Smooth muscle cell of the pulmonary artery (primary cell): ENCODE results near the gene UBXN10. TPM values are rescaled to one million over a fixed set of nuclear protein-coding genes. Genes with fewer than 3 reads are reported as not detected.

Experiments
- total RNA-seq: library from RNA; depleted of rRNA; stranded (reverse); fragments of >200 nt; gene quantifications from 2 replicates; pipeline ENCODE4 v1.2.3, GENCODE V29; 2014

UBXN10 gene, protein sequence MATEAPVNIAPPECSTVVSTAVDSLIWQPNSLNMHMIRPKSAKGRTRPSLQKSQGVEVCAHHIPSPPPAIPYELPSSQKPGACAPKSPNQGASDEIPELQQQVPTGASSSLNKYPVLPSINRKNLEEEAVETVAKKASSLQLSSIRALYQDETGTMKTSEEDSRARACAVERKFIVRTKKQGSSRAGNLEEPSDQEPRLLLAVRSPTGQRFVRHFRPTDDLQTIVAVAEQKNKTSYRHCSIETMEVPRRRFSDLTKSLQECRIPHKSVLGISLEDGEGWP
- not detected in 2 replicates for total RNA-seq

DNA sequence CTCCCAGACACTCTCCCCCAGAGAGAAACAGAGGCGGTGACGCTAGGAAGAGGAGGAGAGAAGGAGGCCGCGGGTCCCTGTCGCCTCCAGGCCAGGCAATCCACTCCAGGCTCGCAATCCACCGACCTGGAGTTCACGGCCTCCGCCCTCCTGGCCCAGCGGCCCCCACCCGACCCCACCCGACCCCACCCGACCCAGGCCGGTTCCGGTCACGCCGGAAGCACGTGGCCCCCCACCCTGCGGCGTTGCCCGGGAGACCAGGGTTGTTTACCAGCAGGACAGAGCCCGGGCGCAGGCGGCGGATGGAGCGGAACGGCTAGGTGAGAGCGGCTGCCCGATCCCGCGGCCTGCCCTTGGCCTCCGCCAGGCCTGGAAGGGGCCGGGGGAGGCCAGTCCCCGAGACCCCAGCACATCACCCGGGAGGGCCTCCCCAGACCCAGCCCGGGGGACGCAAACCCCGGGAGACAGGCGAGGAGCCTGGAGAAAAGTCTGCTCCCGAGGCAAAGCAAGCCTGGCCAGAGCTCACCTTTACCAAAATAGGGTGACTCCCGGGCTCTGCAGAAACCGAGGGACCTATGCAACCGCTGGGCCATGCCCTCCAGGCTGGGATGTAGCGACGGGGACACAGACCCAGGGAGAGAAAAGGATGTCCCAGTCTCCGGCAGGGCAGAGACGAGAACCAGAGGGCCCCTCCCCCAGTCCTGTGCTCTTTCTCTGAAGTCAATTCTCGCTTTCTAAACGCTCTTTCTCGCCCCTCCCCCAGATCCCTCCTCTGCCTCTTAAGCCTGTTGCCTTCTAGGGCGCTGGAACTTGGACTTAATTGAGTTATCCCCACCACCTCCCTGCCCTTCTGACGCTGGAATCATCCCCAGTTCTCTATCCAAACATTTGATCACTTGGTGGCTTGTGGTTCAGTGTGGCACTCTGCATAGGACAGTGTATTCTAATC, at the start of gene UBXN10, which contains the start of gene PLA2G2C:
Gene UBXN10 (plus strand): TSS at position 263 of the 949 bp plus-strand sequence. CDS start 4,466 bp downstream, outside the sequence.
Gene PLA2G2C (minus strand): TSS at position 685 of the 949 bp plus-strand sequence. CDS start 9,155 bp downstream, outside the sequence.

DNA sequence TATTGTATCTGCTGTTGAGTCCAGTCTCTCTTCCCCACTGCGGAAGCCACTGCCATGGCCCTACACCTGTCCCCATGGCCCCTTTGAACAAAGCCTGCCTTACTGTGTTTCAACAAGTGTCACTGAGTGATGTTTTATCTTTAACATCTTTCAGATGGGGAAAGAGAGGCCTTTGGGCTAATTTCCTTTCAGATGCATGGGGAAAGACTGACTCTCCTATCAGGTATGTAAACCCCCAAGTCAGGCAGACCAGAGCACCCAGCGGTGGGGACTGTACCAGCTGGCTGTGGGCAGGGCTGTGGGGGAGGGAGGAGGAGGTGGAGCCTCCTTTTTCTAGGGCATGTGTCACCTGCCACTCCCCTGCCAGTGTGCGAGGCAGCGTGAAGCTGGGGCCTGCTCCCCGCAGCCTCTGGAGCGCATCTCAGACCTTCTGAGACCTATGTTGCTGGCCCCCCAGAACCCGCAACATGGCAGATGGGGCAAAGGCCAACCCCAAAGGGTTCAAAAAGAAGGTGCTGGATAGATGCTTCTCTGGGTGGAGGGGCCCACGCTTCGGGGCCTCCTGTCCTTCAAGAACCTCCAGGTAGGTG, 46.8 kb upstream of the UBXN10 start, which contains the start of gene PLA2G2F:
Gene PLA2G2F (plus strand): TSS at position 363 of the 590 bp plus-strand sequence. CDS start 105 bp downstream, at position 468.

Other genes starting within 250 kb of the UBXN10 start
- not detected in 2 replicates for gene PLA2G2A, start 206.5 kb upstream of the UBXN10 start, total RNA-seq
- 0.36 and 0.52 TPM in 2 replicates for gene PLA2G5, start 115.9 kb upstream of the UBXN10 start, total RNA-seq
- not detected in 2 replicates for gene PLA2G2D, start 66.6 kb upstream of the UBXN10 start, total RNA-seq
- not detected in 2 replicates for gene PLA2G2F, start 46.8 kb upstream of the UBXN10 start, total RNA-seq
- gene PLA2G2C, start 422 bp downstream of the UBXN10 start, total RNA-seq = not detected in 2 replicates
- not detected in 2 replicates for gene VWA5B1, start 104.8 kb downstream of the UBXN10 start, total RNA-seq